ENCODE measurements around the gene MRPL33.

The MRPL33 gene

GRCh38 chr2:27779417-27780055, 8.0 kb downstream of the MRPL33 start:
- no peak for DNase-seq

GRCh38 chr2:27781496-27781895, 10.0 kb downstream of the MRPL33 start:
- DNase-seq = no peak

- no peak for DNase-seq
These were observed 11.2 kb downstream of the MRPL33 start for GRCh38 chr2:27782701-27783100.

GRCh38 chr2:27790796-27791195, 19.3 kb downstream of the MRPL33 start:
- DNase-seq = no peak

GRCh38 chr2:27792759-27793158, 21.2 kb downstream of the MRPL33 start:
- DNase-seq = peak; percentile 85

- DNase-seq = no peak
These were observed 23.7 kb downstream of the MRPL33 start for GRCh38 chr2:27795093-27795834.

GRCh38 chr2:27795868-27796277, 24.4 kb downstream of the MRPL33 start:
- DNase-seq = peak; percentile 69

GRCh38 chr2:27796791-27797765, 25.6 kb downstream of the MRPL33 start:
- DNase-seq = peak; percentile 39

- DNase-seq = no peak
These were observed 26.3 kb downstream of the MRPL33 start for GRCh38 chr2:27797841-27798240.

- DNase-seq = no peak
These were observed 27.0 kb downstream of the MRPL33 start for GRCh38 chr2:27798486-27798885.

- DNase-seq = peak; percentile 100
These were observed 27.6 kb downstream of the MRPL33 start for GRCh38 chr2:27798948-27799645.

GRCh38 chr2:27799646-27800010, 28.1 kb downstream of the MRPL33 start:
- DNase-seq = no peak

GRCh38 chr2:27800856-27801255, 29.3 kb downstream of the MRPL33 start:
- no peak for DNase-seq

GRCh38 chr2:27802547-27802946, 31.0 kb downstream of the MRPL33 start:
- no peak for DNase-seq

- DNase-seq = no peak
These were observed 31.5 kb downstream of the MRPL33 start for GRCh38 chr2:27803046-27803445.

- peak; percentile 77 for DNase-seq
These were observed 32.6 kb downstream of the MRPL33 start for GRCh38 chr2:27804146-27804545.

GRCh38 chr2:27805180-27805579, 33.7 kb downstream of the MRPL33 start:
- no peak for DNase-seq

GRCh38 chr2:27806311-27807059, 35.0 kb downstream of the MRPL33 start:
- DNase-seq = no peak

- DNase-seq = peak; percentile 31
These were observed 36.0 kb downstream of the MRPL33 start for GRCh38 chr2:27807476-27807875.

- DNase-seq = no peak
These were observed 36.9 kb downstream of the MRPL33 start for GRCh38 chr2:27808418-27808817.

GRCh38 chr2:27808984-27809383, 37.5 kb downstream of the MRPL33 start:
- DNase-seq = no peak

- peak; percentile 90 for DNase-seq
These were observed 38.3 kb downstream of the MRPL33 start for GRCh38 chr2:27809761-27810241.
